HG03175 (cell line): ENCODE measurements around the gene DLGAP4.

Experiments
- ATAC-seq: cut with Tn5 transposase; IDR thresholded peaks from one replicate; pipeline ENCODE4 v1.9.1; 2021; ENCODE audit warnings: mild to moderate bottlenecking, moderate library complexity; ENCODE audit not compliant: unreplicated experiment

The DLGAP4 gene

DNA sequence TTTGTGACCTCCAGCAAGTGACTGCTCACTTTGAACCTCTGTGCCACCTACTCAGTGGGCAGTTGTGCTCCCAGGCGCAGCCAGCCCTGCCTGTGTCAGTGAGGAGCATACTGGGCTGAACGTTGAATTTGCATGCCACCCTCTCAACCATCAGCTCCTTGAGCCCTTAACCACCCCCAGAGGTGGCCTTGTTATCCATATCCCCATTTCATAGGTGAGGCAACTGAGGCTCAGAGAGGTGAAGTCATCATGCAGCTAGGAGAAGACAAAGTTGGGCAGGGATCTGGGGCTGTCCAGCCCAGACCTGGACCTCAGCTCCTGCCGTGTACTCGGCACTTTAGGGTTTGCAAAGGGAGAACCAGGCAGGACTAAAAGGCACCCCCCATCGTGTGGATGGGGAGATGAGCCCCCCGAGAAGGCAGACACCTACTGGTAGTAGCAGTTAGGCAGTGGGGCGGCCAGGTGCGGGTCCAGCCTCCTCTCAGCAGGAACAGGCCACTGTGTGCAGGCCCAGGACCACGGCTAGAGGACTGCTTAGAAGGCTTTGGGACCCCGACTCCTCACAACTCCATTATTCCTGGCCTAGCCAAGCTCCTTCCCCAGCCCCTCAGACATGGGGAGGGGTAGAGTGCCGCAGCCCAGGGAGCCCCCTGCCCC is 134.4 kb downstream of the DLGAP4 start:
- ATAC-seq = no peak

DNA sequence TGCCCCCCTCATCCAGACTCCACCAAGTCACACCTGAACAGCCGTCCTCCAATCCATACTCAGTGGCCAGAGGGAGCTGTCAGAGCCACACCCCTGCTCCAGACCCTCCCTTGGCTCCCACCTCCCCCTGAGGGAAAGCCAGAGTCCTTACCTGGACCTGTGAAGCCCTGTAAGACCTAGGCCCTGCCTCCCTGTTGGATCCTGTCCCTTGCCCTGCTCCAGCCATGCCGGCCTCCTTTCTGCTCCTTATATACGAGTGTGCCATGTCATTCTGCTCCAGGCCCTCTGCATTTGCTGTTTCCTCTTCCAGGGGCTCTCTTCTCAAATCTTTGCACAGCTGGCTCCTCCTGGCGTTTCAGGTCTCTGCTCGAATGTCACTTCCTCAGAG is 134.9 kb downstream of the DLGAP4 start:
- ATAC-seq = no peak

DNA sequence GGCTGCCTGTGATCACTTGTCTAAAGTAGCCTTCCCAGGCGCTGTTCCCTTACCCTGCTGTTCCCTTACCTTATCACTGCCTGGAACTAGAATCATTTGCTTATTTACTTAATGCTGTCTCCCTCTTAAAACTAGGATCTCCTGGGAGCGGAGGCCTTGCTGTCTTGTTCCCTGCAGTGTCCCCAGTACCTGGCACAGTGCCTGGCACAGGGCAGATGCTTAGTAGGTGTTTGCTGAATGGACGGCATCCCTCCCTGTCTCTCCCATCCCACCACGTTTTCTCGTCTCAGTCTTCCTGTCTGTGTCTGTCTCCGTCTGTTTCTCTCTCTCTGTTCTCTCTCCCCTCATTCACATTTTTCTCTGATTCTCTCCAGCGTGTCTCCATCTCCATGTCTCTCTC is 135.3 kb downstream of the DLGAP4 start:
- ATAC-seq = no peak

DNA sequence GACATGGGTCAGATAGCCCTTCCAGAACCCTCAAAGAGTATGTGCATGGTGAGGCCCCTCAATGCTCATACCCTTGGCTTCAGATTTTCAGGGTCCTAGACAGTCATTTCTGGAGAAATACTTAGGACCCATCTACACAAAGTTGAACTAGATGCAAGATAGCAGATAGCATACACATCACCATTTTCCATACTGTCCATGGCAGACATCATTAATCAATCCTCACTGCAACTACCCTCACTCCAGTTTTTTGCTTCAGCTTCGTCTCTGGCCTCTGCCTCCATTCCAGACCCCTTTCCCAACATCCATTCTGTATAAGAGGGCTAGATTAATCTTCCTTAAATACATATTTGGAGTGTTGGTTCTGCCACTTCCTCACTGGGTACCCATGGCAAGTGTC is 139.7 kb downstream of the DLGAP4 start:
- no peak for ATAC-seq

DNA sequence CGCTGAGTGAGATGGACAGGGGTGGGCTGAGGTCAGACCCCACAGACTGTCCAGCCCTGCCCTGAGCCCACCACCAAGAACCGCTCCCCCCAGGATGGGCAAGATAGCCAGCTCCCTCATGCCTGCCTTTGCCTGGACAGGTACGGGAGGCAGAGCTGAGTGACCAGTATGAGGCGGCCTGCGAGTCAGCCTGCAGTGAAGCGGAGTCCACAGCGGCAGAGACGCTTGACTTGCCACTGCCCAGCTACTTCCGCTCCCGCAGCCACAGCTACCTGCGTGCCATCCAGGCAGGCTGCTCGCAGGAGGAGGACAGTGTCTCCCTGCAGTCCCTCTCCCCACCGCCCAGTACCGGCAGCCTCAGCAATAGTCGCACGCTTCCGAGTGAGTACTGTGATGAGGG is 140.4 kb downstream of the DLGAP4 start:
- ATAC-seq = no peak

DNA sequence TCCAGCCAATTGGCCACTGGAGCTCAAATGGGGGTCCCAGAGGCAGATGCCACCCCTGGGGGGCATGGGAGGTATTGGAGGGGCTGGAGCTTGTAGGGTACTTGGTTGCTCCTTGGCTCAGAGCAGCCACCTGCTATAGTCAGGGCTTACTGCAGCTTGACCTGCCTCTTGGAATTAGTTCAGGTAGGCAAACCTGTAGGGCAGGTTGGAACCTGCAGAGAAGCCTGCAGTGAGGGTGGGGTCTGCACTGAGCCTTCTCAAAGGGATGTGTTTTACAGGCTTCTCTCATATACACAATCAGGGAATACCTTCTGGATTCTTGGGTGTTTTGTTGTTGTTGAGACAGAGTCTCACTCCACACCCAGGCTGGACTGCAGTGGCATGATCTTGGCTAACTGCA is 141.0 kb downstream of the DLGAP4 start:
- no peak for ATAC-seq

DNA sequence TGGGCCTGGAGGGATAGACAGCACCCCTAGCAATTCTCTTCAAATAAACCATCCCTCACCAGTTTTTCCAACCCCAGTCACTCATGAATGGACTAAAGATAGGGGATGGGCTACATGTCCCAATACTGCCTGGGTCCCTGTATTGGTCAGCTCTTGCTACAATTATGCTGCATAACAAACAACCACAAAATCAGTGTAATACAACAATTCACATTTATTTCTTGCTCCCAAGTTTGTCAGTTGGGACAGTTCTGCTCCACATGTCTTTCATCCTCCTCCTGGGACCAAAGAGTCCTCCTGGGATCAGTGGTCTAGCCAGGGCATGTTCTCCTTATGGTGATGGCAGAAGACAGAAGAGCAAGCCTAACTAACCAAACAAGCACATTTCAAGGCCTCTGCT is 143.5 kb downstream of the DLGAP4 start:
- ATAC-seq = no peak

DNA sequence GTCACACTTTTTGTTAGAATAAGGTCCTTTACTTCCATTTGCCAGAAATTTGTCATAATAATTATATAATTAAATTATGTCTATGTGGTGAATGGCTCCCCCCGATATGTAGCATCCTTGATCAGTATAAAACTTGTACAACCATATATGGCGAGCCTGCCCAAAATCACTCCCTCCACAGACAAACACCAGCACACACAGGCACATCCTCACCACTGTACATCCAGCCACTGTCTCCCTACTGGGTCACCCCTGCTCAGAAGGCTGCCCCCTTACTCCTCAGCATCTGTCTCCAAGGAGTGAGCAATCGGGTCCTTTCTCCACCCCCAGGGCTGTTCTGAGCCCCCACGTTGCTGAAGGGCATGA is 148.2 kb downstream of the DLGAP4 start:
- ATAC-seq = no peak

DNA sequence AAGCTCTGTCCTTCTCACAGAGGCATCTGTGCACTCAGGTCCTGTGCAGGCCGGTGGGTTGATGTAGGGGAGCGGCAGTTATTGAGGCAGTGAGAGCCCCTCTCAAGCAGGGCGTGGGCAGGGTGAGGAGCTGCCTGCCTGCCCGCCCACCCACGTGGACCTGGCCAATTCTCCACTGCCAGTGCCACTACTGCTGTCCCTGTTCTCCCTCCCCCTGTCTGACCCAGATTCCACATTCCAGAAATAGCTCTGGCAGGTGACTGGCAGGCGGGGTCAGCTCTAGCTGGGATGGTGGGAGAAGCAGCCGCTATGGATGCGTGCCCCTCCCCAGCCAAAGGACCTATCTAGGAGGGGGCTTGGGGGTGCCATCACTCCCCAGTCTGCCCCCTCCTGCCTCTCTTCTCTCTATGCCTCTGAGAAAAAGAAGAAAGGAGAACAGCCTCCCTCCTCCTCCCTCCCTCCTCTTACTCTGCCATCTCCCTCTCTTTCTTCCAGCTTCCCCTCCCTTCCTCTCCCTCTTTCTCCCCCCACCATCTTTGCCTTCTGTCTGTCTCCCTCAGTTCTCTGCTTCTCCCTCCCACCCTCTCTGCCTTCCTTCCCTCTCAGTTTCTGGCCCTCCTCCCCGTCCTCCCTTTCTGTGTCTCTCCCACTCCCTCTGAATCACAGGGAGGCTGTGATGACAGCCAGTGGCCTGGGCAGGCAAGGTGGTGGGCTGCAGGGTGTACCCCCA is 148.7 kb downstream of the DLGAP4 start:
- no peak for ATAC-seq

DNA sequence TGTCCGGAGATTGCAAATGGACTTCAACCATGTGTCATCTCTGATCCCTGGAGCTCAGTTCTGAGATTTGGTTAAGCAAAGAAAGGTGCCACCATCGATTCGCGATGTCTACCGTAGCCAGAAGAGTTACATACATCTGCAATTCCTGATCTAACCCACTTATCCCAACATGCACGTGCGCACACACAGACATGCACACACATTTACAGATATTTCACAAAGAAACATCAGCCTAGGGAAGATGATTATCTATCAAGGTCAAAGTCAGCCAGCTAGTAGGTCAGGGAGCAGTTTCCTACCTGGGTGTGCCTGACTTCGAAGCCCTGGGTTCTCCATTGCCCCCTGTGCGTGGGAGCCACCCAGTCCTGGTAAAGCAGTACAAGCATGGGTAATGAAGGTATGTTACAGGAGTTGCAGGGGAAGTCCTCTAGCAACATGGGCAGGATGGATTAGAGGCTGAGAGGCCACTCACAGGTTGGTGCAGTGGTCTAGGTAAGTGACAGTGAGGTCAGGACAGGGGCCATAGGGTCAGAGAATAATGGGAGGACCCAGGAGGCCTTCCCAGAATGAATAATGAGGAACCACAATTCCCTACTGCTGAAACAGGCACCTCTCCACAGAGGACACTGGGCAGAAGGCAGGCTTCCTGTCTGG is 150.0 kb downstream of the DLGAP4 start:
- ATAC-seq = no peak

DNA sequence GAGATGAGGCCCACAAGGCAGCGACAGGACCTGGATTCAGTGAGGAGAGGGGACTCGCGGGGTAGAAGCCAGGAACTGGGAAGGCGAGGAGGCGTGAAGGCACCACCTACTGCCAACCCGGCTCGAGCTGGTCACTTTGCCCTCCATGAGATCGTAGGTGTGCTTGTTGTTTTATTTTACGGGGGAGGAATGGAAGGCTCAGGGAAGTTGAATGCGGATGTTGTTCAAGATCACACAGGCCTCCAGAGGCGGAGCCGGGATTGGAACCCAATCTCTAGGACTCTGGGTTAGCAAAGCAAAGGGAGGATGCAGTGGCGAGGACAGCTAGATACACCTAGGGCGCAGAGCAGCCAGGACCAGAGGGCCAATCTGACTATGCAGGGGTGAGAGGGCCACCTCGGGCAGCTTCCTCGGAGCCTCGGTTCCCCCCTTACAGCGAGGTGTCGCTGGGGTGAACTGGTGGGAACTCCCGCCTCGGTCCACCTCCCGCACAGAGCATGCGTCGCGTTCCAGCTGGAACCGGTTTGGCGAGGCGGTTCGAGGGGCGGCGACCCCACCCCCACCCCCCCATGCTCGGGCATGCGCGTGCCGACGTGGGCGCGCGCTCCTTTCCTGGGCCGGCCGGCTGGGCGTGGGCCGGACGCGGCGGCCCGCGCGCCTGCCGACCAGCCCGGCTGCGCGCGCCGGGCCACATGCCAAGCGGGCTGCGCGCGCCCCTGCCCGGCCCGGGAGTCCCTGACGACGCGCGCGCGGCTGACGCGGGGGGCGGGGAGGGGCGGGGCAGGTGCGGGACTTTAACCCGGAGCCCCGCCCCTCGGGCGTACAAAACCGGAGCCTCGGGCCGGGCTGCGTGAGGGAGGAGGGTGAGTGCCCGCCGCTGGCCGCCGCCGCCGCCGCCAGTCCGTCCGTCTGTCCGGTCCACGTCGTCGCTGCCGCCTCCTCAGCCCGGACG is 154.8 kb downstream of the DLGAP4 start:
- peak; percentile 65 for ATAC-seq

DNA sequence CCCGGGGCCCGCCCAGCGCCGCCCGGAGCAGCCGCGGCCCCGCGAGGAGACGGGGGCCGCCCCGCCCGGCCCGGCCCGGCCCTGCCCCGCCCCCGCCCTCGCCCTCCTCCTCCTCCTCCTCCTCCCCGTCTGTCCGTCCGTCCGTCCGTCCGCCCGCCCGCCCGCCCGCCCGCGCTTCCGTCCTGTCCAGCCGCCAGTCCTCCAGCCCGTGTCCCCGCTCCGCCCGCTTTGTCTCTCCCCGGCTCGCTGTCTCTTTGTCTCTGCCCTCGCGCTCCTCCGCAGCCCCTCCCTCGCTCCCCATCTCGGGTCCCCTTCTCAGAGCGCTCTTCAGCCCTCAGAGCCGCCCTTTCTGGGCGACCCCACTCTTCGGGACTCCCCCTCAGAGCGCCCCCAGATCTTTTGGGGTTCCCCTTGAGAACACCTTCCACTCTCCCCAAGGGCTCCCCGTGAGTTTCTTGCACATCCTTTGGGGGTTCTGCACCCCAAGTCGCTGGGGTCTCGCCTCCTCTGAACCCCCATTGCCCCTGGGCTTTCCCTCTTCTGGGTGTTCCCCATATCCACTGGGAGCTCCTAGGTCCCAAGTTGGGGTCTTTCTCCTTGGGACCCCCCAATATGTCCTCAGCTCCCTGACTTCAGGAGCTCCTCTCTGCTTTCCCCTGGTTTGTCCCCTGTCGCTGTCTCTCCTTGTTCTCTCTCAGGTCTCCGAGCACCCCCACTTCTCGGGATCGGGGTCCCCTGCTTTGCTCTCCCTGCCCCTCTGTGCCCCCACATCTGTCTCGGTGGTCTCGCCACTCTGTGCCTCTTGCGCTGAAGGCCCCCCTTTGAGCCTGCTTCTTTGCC is 155.7 kb downstream of the DLGAP4 start:
- ATAC-seq = peak; percentile 33

DNA sequence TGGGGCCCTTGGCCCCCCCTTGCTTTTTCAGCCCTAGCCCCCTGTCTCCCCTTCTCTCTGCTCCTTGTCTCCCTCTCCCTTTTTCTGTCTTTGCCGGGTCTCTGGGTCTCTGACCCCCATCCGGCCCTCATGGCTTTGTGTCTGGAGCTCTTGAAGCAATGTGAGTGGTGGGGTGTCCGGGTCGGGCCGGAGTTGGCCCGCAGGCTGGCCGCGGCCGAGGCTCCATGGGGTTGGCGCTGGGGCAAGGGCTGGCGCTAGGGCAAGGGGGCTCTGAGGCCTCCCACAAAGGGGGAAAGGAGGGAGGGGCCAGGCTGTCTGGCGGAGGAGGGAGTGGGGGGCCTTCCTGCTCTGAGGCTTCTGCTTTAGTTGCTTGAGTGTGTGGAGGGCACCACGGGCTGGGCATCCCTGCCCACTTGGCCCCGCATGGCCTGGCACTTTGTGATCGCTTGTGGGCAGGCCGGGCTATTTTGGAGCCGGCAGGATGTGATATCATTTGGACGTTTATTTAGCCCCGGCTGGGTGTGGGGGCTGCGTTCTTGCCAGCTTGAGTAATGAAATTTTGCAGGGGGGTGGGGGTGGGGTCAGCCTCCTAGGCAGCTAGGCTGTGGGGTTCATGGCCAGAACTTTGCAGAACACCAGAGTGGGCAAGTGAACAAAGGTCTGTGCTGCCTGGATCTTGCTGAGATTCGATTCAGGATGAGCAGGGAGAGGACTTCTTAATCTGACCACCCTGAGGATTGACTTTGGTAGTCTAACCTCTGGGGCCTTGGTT is 156.5 kb downstream of the DLGAP4 start:
- ATAC-seq = no peak

DNA sequence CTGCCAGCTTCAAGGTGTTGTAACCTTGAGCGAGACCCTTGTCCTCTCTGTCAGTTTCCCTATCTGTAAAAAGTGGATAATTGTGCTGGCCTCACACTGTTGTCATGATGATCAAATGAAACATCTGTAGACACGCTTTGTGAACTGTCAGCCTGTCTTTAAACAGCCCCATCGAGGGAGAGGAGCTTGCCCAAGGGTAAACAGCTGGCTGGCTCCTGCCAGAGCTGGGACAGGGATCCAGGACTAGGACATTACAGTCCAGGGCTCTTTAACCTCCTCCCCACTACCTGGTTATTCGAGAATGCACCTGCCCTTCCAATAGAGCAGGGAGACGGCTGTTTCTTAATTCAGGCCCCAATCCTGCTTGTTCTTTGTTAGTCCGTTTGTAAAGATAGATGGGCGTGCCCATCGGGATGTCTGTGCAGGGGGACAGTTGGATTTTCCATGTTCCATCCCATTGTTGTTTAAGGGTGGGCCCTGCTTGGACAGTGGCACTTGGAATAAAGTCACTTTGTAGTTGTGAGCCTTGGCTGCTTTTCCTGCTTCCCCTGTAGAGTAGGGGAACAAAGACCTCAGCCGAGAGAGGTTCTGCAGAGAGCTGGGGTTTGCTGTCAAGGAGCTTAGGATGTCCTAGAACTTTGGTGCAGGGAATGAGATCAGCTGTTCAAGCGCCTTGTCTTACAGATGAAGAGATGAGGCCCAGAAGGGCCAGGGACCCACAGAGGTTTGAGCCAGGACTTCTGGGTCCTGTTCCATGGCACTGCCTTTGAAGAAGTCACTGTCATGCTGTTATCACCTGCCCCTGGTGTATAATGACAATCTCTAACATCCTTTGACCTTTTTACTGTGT is 157.3 kb downstream of the DLGAP4 start:
- no peak for ATAC-seq

DNA sequence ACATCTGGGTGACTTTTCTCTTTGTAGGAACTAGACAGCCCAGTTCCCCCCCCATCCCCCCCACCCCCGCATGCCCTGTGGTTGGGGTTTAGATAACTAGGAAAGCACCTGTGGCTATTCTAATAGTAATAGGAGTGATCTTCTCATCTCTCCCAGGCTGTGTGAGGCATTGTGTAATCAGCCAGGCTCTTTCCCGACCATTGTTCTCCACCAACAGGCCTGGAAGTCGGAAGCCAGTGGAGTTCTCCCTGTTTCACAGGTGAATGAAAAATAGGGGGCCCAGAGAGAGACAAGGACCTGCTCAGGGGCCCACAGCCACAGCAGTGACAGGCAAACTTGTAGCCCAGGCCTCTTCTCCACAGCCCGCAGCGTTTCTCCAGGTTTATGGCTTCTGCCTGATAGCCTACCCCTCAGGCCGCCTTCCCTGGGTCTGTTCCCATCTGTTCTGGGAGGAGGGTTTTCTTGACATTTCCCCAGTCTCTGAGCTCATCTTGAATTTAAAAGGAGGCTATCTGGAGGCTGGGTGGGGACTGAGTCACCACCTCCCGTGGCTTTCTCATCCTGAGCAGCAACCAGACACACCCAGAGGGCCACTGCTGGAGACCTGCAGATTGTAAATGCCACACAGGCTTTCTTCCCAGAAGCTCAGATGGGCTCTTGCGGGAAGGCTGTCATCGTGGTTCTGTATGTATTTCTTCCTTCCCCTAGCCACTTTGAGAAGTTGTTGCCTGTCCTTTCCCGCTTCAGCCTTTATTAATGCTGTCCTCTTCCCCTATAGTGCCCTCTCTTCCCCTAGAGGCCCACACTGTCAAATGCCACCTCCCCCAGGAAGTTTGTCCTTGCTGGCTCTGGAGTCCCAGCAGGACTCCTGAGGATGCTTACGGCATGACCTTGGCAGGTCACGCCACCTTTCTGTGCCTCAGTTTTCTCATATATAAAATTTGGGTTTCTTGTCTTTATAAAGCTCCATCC is 159.3 kb downstream of the DLGAP4 start:
- ATAC-seq = no peak

DNA sequence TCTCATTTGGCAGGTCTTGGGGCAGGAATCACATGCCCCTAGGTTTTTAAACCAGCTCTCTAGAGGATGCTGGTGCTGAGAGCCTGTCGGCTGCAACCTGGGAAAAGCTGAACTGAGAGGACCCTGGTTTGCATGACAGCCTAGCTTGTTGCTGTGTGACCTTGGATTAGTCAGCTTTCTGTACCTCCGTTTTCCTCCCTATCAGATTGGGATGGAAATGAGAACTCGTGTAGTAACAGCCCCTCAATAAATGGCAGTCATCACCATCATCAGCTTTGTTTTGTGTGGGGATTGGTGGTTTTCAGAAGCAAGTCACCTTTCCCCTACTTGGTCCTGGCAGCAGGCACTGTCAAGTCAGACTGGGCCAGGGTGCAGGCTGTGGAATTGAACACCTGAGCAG is 159.9 kb downstream of the DLGAP4 start:
- no peak for ATAC-seq
